ENCODE data around the gene PATL1.
A peak's percentile ranks its signal among the peaks of the same experiment; 100 is the strongest.
"Not testable (repeated sequence)": the region's sequence is repeated elsewhere in the genome, so short reads cannot be mapped to it uniquely, and the experiment has no call there.

Gene PATL1

GRCh38 chr11:59706518-59707285 lies 37.9 kb upstream of the PATL1 start:
- no peak overlapping the region for H3K4me3 ChIP-seq (ENCODE audit: control insufficient read depth, low read depth, low read length)
- TF ChIP-seq CTCF (IDR thresholded peaks at IDR 0.05; ENCODE audit: control insufficient read depth, insufficient read depth, low read depth, low read length, missing control alignments) = no peak
- DNase-seq (ENCODE audit: low read depth) = peak; percentile 18

GRCh38 chr11:59705294-59705693 lies 36.5 kb upstream of the PATL1 start:
- TF ChIP-seq CTCF (IDR thresholded peaks at IDR 0.05; ENCODE audit: control insufficient read depth, insufficient read depth, low read depth, low read length, missing control alignments) = no peak
- no peak for DNase-seq (ENCODE audit: low read depth)
- H3K4me3 ChIP-seq (ENCODE audit: control insufficient read depth, low read depth, low read length) = no peak overlapping the region

- not testable (repeated sequence) for H3K4me3 ChIP-seq (ENCODE audit: control insufficient read depth, low read depth, low read length)
Observed at GRCh38 chr11:59703515-59703914, 34.7 kb upstream of the PATL1 start.

GRCh38 chr11:59700157-59700556 lies 31.3 kb upstream of the PATL1 start:
- not testable (repeated sequence) for DNase-seq (ENCODE audit: low read depth); H3K4me3 ChIP-seq (ENCODE audit: control insufficient read depth, low read depth, low read length)

More at GRCh38 chr11:59703515-59703914, 34.7 kb upstream of the PATL1 start:
- DNase-seq (ENCODE audit: low read depth) = not testable (repeated sequence)

- no peak for DNase-seq (ENCODE audit: low read depth)
Observed at GRCh38 chr11:59698506-59698905, 29.7 kb upstream of the PATL1 start.

GRCh38 chr11:59692915-59693314 lies 24.1 kb upstream of the PATL1 start:
- no peak overlapping the region for H3K4me3 ChIP-seq (ENCODE audit: control insufficient read depth, low read depth, low read length)
- TF ChIP-seq CTCF (IDR thresholded peaks at IDR 0.05; ENCODE audit: control insufficient read depth, insufficient read depth, low read depth, low read length, missing control alignments) = no peak
- no peak for DNase-seq (ENCODE audit: low read depth)

More at GRCh38 chr11:59698506-59698905, 29.7 kb upstream of the PATL1 start:
- no peak for TF ChIP-seq CTCF (IDR thresholded peaks at IDR 0.05; ENCODE audit: control insufficient read depth, insufficient read depth, low read depth, low read length, missing control alignments)
- H3K4me3 ChIP-seq (ENCODE audit: control insufficient read depth, low read depth, low read length) = no peak overlapping the region

GRCh38 chr11:59691156-59691555 lies 22.3 kb upstream of the PATL1 start:
- no peak overlapping the region for H3K4me3 ChIP-seq (ENCODE audit: control insufficient read depth, low read depth, low read length)
- no peak for DNase-seq (ENCODE audit: low read depth)
- TF ChIP-seq CTCF (IDR thresholded peaks at IDR 0.05; ENCODE audit: control insufficient read depth, insufficient read depth, low read depth, low read length, missing control alignments) = no peak

GRCh38 chr11:59689015-59689414 lies 20.2 kb upstream of the PATL1 start:
- no peak for DNase-seq (ENCODE audit: low read depth)
- no peak for TF ChIP-seq CTCF (IDR thresholded peaks at IDR 0.05; ENCODE audit: control insufficient read depth, insufficient read depth, low read depth, low read length, missing control alignments)

GRCh38 chr11:59681260-59681725 lies 12.5 kb upstream of the PATL1 start:
- not testable (repeated sequence) for H3K4me3 ChIP-seq (ENCODE audit: control insufficient read depth, low read depth, low read length); DNase-seq (ENCODE audit: low read depth)

More at GRCh38 chr11:59689015-59689414, 20.2 kb upstream of the PATL1 start:
- H3K4me3 ChIP-seq (ENCODE audit: control insufficient read depth, low read depth, low read length) = no peak overlapping the region
